Amygdala (tissue), 56 donors: ENCODE measurements around the gene LMX1B.
"Not testable (repeated sequence)": the region's sequence is repeated elsewhere in the genome, so short reads cannot be mapped to it uniquely, and the experiment has no call there.

Experiments used
- DNase-seq, 56 donors: peaks; one replicate each; lab custom pipeline; 2025; lab: John Stamatoyannopoulos, UW

Gene LMX1B

GRCh38 chr9:126704892-126705766, 91.4 kb downstream of the LMX1B start:
- DNase-seq = peak in 45 of 56 donors; percentile 10 to 84 (median 57)

- peak in 6 of 56 donors; percentile 15 to 52 (median 30) for DNase-seq
Measured at GRCh38 chr9:126705767-126706697, 92.3 kb downstream of the LMX1B start.

DNA sequence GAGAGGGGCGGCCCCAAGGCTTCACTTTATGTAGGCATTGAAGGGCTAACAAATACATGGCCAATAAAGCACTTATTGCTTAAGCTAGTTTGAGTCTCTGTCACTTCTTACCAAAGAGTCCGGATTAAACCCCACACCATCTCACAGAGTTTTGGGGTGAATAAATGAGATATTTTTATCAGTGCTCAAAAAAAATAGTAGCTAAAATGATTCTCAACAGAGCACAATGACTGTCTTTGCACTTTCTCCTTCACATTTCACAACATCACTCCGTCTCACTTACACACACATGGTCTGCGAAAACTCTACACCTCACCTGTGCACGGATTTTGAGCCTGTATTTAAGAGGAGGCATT, 92.9 kb downstream of the LMX1B start:
- DNase-seq = no peak

DNA sequence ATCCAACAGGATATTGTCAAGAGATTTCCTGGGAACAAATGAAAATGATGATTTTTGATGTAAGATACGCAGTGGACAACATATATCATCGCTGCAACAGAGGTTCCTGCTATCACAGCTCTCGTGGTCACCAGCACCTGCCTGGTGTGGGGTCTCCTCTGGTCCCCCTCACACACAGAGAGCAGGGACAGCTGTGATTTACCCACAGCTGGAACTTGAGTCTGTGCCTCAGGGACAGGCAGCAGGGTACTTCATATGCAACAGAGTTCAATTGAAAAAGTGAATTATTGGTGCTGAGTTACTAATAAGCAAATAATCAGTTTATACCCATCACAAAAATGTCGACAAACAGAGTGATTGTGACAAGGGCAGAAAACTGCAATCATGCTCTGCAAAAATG, 93.4 kb downstream of the LMX1B start:
- no peak for DNase-seq

DNA sequence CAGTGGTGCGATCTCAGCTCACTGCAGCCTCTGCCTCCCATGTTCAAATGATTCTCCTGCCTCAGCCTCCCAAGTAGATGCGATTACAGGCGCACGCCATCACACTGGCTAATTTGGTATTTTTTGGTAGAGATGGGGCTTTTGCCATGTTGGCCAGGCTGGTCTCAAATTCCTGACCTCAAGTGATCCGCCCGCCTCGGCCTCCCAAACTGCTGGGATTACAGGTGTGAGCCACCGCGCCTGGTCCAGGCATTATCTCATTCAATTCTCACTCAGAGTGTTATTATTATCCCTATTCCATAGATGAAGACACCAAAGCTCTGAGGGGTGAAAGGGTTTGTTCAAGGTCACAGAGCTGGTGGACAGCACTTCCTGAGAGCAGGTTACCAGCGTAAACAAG, 94.0 kb downstream of the LMX1B start:
- DNase-seq = not testable (repeated sequence)

DNA sequence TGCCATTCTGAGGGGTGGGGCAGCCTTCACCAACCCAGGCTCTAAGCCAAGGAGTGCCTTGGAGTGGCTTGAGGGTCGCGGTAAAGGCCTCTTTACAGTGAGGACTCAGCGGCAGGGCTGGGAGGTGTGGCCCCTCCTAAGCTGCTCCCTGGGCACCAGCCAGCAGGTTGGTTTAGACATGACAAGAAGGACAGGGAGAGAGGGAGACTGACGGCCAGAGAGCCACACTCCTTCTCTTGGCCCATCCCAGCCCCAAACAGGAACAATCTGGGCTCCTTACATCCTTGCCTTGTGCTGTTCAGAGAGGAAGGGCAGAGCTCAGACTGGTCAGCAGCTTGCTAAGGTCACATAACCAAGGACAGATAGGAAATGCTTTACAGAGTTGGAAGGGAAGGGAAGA, 94.5 kb downstream of the LMX1B start:
- no peak for DNase-seq

DNA sequence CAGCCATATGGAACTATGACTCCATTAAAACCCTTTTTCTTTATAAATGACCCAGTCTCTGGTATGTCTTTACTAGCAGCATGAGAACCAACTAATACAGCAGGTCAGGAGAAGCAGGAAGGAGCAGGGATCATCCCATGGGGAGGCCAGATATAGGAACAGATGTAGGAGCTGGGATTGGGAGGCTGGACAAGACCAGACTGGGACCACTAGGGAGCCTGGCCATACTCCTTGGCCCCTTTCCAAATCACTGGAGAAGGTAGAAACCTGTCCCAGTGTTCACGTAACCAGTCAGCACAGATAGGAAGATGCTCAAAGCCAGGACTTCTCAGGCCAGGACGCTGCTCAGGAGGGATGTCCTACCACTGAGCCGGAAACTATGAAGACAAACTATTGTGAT, 95.5 kb downstream of the LMX1B start:
- DNase-seq = no peak

- DNase-seq = no peak
Measured at GRCh38 chr9:126715382-126715781, 101.7 kb downstream of the LMX1B start.

DNA sequence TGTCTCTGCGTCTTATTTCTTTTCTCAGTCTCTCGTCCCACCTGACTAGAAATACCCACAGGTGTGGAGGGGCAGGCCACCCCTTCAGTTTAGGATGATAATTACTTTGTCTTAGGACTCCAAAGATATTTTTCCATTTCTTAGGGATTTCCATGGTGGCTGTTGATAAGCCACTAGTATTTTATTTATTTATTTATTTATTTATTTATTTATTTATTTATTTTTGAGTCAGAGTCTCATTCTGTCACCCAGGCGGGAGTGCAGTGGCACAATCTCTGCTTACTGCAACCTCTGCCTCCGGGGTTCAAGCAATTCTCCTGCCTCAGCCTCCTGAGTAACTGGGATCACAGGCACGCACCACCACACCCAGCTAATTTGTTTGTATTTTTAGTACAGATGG, 103.7 kb downstream of the LMX1B start:
- DNase-seq = not testable (repeated sequence)

DNA sequence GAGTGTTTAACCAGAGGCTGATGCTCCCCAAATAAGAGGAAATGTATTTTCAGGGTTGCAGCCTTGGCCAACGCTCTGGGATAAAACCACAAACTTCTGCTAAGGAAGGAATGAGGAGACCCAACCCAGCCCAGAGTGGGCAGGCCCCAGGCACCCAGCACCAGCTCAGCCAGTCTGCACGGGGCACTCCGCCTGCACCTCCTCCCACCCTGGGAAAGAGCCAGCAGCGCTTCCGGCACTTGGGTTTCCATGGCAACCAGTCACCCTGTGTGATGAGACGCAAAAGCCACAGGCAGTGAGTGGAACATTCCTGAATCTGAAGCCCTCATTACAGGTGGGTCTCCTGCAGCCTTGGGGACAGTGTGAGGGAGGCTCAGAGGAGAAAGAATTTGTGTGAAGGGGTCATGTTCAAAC, 105.9 kb downstream of the LMX1B start:
- peak in 40 of 56 donors; percentile 21 to 77 (median 54) for DNase-seq

- DNase-seq = no peak
Measured at GRCh38 chr9:126720036-126720435, 106.3 kb downstream of the LMX1B start.

DNA sequence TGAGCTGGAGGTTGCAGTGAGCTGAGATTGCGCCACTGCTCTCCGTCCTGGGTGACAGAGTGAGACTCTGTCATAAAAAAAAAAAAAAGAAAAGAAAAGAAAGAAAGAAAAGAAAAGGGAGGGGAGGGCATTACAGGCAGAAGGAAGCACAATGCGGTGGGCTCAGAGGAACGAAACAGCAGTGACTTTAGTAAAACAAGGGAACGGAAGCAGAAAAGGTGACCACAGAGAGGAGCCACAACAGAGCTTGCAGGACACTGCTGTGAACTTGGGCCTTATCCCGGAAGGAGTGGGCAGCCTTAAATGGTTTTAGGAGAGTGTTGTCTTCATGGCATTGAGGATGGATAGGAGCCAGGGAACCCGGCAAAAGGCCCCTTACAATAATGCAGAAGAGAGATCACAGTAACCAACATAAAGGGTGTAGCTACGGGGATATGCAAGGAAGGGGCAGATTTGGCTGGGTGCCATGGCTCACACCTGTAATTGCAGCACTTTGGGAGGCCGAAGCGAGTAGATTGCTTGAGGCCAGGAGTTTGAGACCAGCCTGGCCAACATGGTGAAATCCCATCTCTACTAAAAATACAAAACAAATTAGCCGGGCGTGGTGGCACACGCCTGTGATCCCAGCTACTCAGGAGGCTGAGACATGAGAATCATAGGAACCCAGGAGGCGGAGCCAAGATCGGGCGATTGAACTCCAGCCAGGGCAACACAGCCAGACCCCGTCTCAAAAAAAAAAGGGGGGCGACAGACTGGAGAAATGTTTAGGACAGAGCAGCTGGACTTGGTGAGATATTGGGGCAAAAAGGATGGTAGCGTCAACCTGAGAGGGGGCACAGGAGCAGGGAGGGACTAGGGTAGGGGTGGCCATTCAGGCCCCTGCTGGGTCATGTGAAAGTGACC, 107.2 kb downstream of the LMX1B start:
- DNase-seq = no peak

GRCh38 chr9:126721564-126721981, 107.8 kb downstream of the LMX1B start:
- peak in 3 of 56 donors; percentile 15 to 34 (median 26) for DNase-seq

DNA sequence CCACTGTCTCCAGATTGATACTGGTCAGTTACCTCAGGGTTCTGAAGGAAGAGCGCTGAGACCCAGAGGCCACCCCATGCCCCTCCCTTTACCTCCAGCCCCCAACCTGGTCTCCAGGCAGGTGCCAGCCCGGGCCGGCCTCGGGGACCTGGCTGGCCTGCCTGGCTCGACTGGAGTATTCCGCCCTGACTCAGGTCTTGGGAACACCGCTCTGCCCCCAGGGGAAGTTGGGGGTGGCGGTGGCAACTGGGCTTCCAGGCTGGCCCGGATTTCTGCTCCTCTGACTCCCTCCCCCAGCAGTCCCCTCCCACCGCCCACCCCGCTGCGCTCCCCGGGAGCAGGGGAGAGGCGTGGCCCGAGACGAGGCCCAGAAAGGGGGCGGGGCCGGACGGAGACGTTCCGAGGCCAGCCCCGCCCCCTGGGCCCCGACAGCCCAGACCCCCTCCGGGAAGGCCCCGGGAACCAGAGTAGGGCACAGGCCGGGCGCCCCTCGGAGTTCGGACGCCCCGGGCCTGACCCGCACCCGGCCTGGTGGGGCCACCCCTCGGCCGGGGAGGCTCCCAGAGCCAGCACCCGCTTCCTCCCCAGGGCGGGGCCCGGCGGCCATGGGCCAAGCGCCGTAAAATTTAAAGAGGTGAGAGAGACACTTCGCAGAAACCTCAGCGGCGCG, 108.7 kb downstream of the LMX1B start:
- peak in 23 of 56 donors; percentile 16 to 66 (median 30) for DNase-seq

DNA sequence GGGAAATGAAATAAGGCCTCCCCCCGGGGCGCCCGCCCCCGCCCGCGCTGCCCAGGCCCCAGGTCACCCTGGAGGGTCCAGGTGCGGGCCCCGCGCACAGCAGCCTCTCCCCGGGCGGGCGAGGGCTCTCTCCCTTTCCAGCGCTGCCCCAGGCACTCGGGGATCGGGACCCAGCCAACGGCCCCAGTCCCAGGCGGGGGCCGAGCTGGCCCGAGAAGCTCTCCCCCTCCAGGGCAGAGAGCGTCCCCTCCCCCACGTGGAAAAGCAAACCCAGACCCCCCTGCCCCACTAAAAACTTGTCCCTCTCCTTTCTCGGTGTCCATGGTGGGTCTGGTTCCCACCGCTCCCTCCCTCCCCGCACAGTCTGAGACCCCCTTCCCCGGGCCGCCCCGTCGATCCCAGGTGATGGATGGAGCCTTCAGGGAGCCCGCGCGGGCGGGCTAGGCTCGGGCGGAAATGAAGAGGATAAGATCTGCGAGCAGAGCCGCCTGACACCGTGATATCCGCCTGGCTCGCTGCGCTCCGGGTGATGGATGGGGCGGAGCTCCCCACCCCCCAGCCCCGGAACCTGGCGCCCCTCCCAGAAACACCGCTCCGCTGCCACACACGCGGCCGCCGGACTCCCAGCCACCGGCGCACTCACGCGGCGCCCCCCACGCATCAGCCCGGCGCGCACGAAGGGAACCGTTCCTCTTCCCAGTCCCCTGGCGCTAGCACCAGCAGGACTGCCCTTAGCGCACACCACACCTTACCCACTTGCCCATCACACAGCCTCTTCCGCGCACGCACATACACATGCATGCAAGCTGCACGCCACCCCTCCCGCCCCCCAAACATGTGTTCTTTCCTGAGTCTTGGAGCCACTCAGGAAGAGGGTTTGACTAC, 109.4 kb downstream of the LMX1B start:
- DNase-seq = peak in 18 of 56 donors; percentile 14 to 80 (median 51)

DNA sequence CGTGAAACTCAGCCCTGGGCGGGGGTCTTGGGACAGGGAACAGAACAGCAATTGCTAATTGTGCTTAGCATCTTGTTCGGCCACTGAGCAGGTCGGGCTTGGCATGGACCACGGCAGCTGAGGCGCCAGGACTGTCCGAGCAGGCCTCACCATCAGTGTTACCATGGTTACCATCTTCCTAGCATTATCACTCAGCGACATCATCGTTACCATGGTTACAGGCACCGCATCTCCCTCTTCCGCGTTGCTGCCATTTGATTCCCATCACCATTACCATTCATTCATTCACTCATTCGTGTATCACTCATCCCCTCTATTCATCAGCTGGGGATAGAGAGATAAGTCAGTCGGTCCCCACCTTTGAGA, 110.1 kb downstream of the LMX1B start:
- DNase-seq = peak in 19 of 56 donors; percentile 19 to 79 (median 47)

- peak in 1 of 56 donors; percentile 63 for DNase-seq
Measured at GRCh38 chr9:126724226-126724625, 110.5 kb downstream of the LMX1B start.

GRCh38 chr9:126725485-126725884, 111.8 kb downstream of the LMX1B start:
- not testable (repeated sequence) for DNase-seq

- not testable (repeated sequence) for DNase-seq
Measured at GRCh38 chr9:126728210-126728609, 114.5 kb downstream of the LMX1B start.
